Astrocyte of the spinal cord (primary cell): ENCODE data around the gene LSR.
"Not testable (repeated sequence)": the region's sequence is repeated elsewhere in the genome, so short reads cannot be mapped to it uniquely, and the experiment has no call there.

Source experiments
- DNase-seq: peaks from one replicate; pipeline ENCODE4 v3.0.0; 2011; ENCODE audit warnings: low read depth, low spot score
- H3K4me3 ChIP-seq: 2 replicates; pipeline ENCODE4 v1.5.1; 2011; ENCODE audit warnings: low read depth, mild to moderate bottlenecking, low read length, moderate library complexity
- CTCF ChIP-seq: IDR thresholded peaks from 2 replicates; pipeline ENCODE4 v1.5.1; 2012; ENCODE audit warnings: low read depth, mild to moderate bottlenecking, low read length, inconsistent platforms
- in situ Hi-C: cut with HindIII; loops from 2 replicates; pipeline ENCODE4 v1.10.0; 2017; ENCODE audit warnings: low sequenced_read_pairs

LSR gene

GRCh38 chr19:35232912-35233311 is 15.9 kb upstream of the LSR start:
- no peak for TF ChIP-seq CTCF
- no peak overlapping the region for H3K4me3 ChIP-seq

DNA sequence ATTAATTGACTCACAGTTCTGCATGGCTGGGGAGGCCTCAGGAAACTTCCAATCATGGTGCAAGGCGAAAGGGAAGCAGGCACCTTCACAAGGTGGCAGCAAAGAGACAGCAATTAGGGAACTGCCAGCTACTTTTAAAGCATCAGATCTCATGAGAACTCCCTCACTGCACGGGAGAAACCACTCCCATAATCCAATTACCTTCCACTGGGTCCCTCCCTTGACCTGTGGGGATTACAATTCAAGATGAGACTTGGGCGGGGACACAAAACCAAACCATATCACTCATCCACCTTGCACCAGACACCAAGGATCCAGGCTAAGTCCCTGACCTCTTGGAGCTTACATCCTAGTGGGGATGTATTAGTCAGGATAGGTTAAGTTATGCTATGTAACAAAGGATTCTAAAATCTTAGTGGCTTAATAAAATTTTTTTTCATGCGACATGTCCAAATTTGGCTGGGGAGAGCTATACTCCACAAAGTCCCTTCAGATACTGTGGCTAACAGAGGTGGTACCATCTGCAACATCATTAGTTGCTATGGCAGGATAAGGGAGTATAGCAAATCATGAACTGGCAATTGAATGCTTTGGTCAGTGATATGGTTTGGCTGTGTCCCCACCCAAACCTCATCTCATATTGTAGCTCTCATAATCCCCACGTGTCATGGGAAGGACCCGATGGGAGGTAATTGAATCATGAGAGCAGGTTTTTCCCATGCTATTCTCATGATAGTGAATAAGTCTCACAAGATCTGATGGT is 12.0 kb upstream of the LSR start:
- in situ Hi-C loops, result no loop called here
- no peak for TF ChIP-seq CTCF
- no peak overlapping the region for H3K4me3 ChIP-seq
- DNase-seq, result no peak

More at GRCh38 chr19:35232912-35233311, 15.9 kb upstream of the LSR start:
- DNase-seq, result no peak
- in situ Hi-C loops, result no loop called here

GRCh38 chr19:35239597-35239996 is 9.2 kb upstream of the LSR start:
- H3K4me3 ChIP-seq, DNase-seq, in situ Hi-C loops: not testable (repeated sequence)

- H3K4me3 ChIP-seq, result no peak overlapping the region
- in situ Hi-C loops, result no loop called here
- no peak for TF ChIP-seq CTCF
- DNase-seq, result no peak
Measured at GRCh38 chr19:35240327-35240726, 8.5 kb upstream of the LSR start.

- H3K4me3 ChIP-seq, result no peak overlapping the region
- in situ Hi-C loops, result no loop called here
- no peak for DNase-seq
- TF ChIP-seq CTCF, result no peak
Measured at GRCh38 chr19:35241417-35241816, 7.4 kb upstream of the LSR start.

DNA sequence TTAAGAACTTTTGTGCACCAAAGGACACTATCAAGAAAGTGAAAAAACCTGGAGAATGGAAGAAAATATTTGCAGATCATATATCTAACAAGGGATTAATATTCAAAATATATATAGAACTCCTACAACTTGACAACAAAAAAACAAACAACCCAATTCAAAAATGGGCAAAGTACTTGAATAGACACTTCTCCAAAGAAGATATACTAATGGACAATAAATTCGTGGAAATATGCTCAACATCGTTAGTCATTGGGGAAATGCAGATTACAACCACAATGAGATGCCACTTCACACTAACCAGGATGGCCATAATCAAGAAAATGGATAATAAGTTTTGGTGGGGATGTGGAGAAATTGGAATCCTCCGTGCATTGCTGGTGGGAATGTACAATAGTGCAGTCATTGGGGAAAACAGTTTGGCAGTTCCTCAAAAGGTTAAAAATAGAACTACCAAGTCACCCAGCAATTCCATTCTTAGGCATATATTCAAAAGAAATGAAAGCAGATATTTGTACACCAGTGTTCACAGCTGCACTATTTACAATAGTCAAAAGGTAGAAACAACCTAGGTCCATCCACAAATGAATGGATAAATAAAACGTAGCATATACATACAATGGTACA is 2.2 kb upstream of the LSR start:
- in situ Hi-C loops, result no loop called here
- no peak for TF ChIP-seq CTCF
- no peak overlapping the region for H3K4me3 ChIP-seq
- DNase-seq, result no peak

DNA sequence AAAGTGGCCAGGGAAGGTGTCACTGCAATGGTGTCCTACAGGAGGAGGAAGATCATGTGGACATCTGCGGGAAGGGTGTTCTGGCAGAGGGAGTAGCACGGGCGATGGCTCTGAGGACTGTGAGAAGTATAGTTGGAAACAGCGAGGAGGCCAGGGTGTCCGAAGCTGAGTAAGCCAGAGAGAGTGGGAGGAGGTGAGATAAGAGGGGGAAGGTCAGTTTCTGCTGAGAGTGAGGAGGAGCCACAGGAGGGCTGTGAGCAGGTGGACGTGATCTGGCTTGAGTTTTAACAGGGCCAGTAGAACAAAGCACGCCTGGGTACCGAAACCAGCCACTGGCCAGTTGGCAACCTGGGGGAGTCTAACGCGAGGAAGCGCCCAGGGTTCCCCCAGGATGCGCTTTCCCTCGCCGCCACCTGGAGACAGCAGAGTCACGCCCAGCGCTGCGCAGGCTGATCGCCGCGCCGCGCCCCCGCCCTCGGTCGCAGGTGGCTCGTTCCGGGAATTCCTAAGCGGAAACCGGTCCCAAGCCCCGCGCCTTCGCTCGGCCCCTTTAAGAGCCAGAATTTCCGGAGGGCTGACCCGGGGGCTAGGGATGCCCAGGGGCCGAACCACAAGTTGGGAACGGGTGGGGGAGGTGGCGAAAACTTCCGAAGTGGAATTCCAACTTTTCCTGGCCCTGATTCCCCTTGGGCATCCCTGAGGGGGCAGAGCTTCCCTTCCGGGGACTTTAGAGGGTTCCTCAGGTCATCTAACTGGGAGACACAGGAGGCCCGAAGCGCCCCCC is 1.1 kb upstream of the LSR start:
- no peak for DNase-seq
- in situ Hi-C loops, result no loop called here
- H3K4me3 ChIP-seq, result no peak overlapping the region
- TF ChIP-seq CTCF, result peak; percentile 6
